GM18951 (cell line): ENCODE data around the gene HNRNPF.
"Not testable (repeated sequence)": the region's sequence is repeated elsewhere in the genome, so short reads cannot be mapped to it uniquely, and the experiment has no call there.

ENCODE experiments used
- POLR2A ChIP-seq: IDR thresholded peaks from 4 replicates; pipeline ENCODE4 v1.6.1; 2011; ENCODE audit warnings: mild to moderate bottlenecking; ENCODE audit not compliant: insufficient read length, insufficient read depth; ENCODE audit errors: extremely low read depth
- in situ Hi-C: fragments of 300-500 bp; cut with MboI; formaldehyde crosslinking; loops from one replicate; pipeline ENCODE4 v1.12.0; 2022; ENCODE audit warnings: low sequenced_read_pairs, mixed read lengths, inconsistent platforms; ENCODE audit not compliant: unreplicated experiment

HNRNPF gene

GRCh38 chr10:43398939-43399319 is 10.1 kb downstream of the HNRNPF start:
- in situ Hi-C loops, result no loop called here
- no peak for TF ChIP-seq POLR2A

GRCh38 chr10:43396928-43397624 is 11.9 kb downstream of the HNRNPF start:
- TF ChIP-seq POLR2A, result peak; percentile 73
- in situ Hi-C loops, result no loop called here

GRCh38 chr10:43396061-43396927 is 12.7 kb downstream of the HNRNPF start:
- peak; percentile 43 for TF ChIP-seq POLR2A
- in situ Hi-C loops, result no loop called here

- in situ Hi-C loops, result no loop called here
- no peak for TF ChIP-seq POLR2A
Observed at GRCh38 chr10:43395571-43396060, 13.4 kb downstream of the HNRNPF start.

GRCh38 chr10:43394868-43395267 is 14.1 kb downstream of the HNRNPF start:
- in situ Hi-C loops, result no loop called here
- TF ChIP-seq POLR2A, result no peak

- in situ Hi-C loops, result no loop called here
- no peak for TF ChIP-seq POLR2A
Observed at GRCh38 chr10:43393606-43394360, 15.2 kb downstream of the HNRNPF start.

- in situ Hi-C loops, result not testable (repeated sequence)
Observed at GRCh38 chr10:43393186-43393585, 15.8 kb downstream of the HNRNPF start.

GRCh38 chr10:43392748-43393147 is 16.2 kb downstream of the HNRNPF start:
- no peak for TF ChIP-seq POLR2A
- in situ Hi-C loops, result no loop called here

- no peak for TF ChIP-seq POLR2A
- in situ Hi-C loops, result no loop called here
Observed at GRCh38 chr10:43391496-43391895, 17.5 kb downstream of the HNRNPF start.

- in situ Hi-C loops, result no loop called here
- TF ChIP-seq POLR2A, result no peak
Observed at GRCh38 chr10:43390759-43391158, 18.2 kb downstream of the HNRNPF start.

GRCh38 chr10:43390333-43390732 is 18.7 kb downstream of the HNRNPF start:
- no peak for TF ChIP-seq POLR2A
- in situ Hi-C loops, result no loop called here

- TF ChIP-seq POLR2A, result no peak
- in situ Hi-C loops, result no loop called here
Observed at GRCh38 chr10:43389867-43390266, 19.1 kb downstream of the HNRNPF start.

GRCh38 chr10:43387678-43388032 is 21.3 kb downstream of the HNRNPF start:
- no peak for TF ChIP-seq POLR2A

More at GRCh38 chr10:43387678-43388032, 21.3 kb downstream of the HNRNPF start:
- in situ Hi-C loops, result no loop called here
